IMR-90 (cell line): Measurements from ENCODE around the gene MPRIP. TPM values are rescaled to one million over a fixed set of nuclear protein-coding genes. Genes with fewer than 3 reads are reported as not detected.

Source experiments
- ATAC-seq: fragments of 200-7000 bp; cut with Tn5 transposase; 2 replicates; pipeline ENCODE4 v1.9.1; 2020; ENCODE audit warnings: low read depth, mild to moderate bottlenecking, moderate library complexity
- BruUV-seq: library from RNA; stranded (reverse); fragments of 400-500 nt; replicated peaks from 2 replicates; lab custom pipeline; 2021; lab: Mats Ljungman, UMichigan
- CTCF ChIA-PET: fragments of 300-600 bp; formaldehyde crosslinking; extraction: SDS; loops from one replicate; lab custom pipeline; 2021; ENCODE audit warnings: antibody characterized with exemption; lab: Yijun Ruan, JAX
- POLR2A ChIA-PET: fragments of 300-600 bp; sonication (Branson Sonifier 250); formaldehyde crosslinking; loops from one replicate; lab custom pipeline; 2022; ENCODE audit warnings: antibody characterized with exemption; ENCODE audit not compliant: unreplicated experiment; lab: Charles Lee
- DNase-seq: peaks from one replicate; pipeline ENCODE4 v3.0.0; 2013
- H2AFZ ChIP-seq: replicated peaks from 2 replicates; pipeline ENCODE3; 2013; ENCODE audit warnings: low read length, mild to moderate bottlenecking; ENCODE audit not compliant: poor library complexity
- H2AK5ac ChIP-seq: 2 replicates; pipeline ENCODE4 v1.6.1; 2013; ENCODE audit warnings: low read depth, low read length, inconsistent platforms
- H2AK9ac ChIP-seq: replicated peaks from 2 replicates; pipeline ENCODE3; 2013; ENCODE audit warnings: mild to moderate bottlenecking, low read depth, low read length, moderate library complexity; ENCODE audit not compliant: poor library complexity
- H2BK120ac ChIP-seq: 2 replicates; pipeline ENCODE4 v1.6.1; 2013; ENCODE audit warnings: low read depth, low read length, inconsistent platforms
- H2BK15ac ChIP-seq: 3 replicates; pipeline ENCODE4 v1.6.1; 2013; ENCODE audit warnings: low read depth, low read length, inconsistent platforms
- H2BK20ac ChIP-seq: 2 replicates; pipeline ENCODE4 v1.6.1; 2013; ENCODE audit warnings: low read depth, mild to moderate bottlenecking, inconsistent platforms, low read length, moderate library complexity
- H2BK5ac ChIP-seq: 2 replicates; pipeline ENCODE4 v1.6.1; 2013; ENCODE audit warnings: mild to moderate bottlenecking, low read depth, low read length, inconsistent platforms; ENCODE audit not compliant: poor library complexity, severe bottlenecking
- H3K14ac ChIP-seq: replicated peaks from 2 replicates; pipeline ENCODE4 v1.6.1; 2013; ENCODE audit warnings: low read depth, low read length, inconsistent platforms
- H3K18ac ChIP-seq: 2 replicates; pipeline ENCODE4 v1.6.1; 2013; ENCODE audit warnings: low read depth, low read length, control low read depth
- H3K23ac ChIP-seq: 2 replicates; pipeline ENCODE4 v1.6.1; 2013; ENCODE audit warnings: low read depth, low read length, inconsistent platforms
- H3K27ac ChIP-seq: 2 replicates; pipeline ENCODE4 v1.5.1; 2013; ENCODE audit warnings: mild to moderate bottlenecking, control low read depth, low read length; ENCODE audit not compliant: insufficient read depth
- H3K27me3 ChIP-seq: 2 replicates; pipeline ENCODE4 v1.6.1; 2013; ENCODE audit warnings: low read length; ENCODE audit not compliant: control insufficient read depth, insufficient read depth
- H3K36me3 ChIP-seq: 2 replicates; pipeline ENCODE4 v1.6.1; 2013; ENCODE audit warnings: low read length, mixed read lengths; ENCODE audit not compliant: control insufficient read depth, insufficient read depth
- H3K4ac ChIP-seq: 2 replicates; pipeline ENCODE4 v1.6.1; 2013; ENCODE audit warnings: low read depth, low read length, inconsistent platforms
- H3K4me1 ChIP-seq: 2 replicates; pipeline ENCODE4 v1.6.1; 2013; ENCODE audit warnings: low read length, mixed read lengths; ENCODE audit not compliant: control insufficient read depth, insufficient read depth
- H3K4me2 ChIP-seq: 2 replicates; pipeline ENCODE4 v1.6.1; 2013; ENCODE audit warnings: low read depth, mild to moderate bottlenecking, control low read depth, low read length, moderate library complexity
- H3K4me3 ChIP-seq: 2 replicates; pipeline ENCODE4 v1.5.1; 2013; ENCODE audit warnings: low read depth, mild to moderate bottlenecking, control low read depth, low read length, moderate library complexity; ENCODE audit not compliant: insufficient read depth
- H3K56ac ChIP-seq: 2 replicates; pipeline ENCODE4 v1.6.1; 2013; ENCODE audit warnings: low read length, inconsistent platforms; ENCODE audit not compliant: insufficient read depth; ENCODE audit errors: extremely low read depth
- H3K79me1 ChIP-seq, 2 experiments: 2 replicates each; pipeline ENCODE4 v1.6.1; 2013; ENCODE audit warnings: low read length in 2 of 2, inconsistent platforms in 1 of 2, low read depth in 1 of 2
- H3K9ac ChIP-seq: 2 replicates; pipeline ENCODE4 v1.6.1; 2013; ENCODE audit warnings: low read depth, low read length, control low read depth
- H3K9me1 ChIP-seq: 2 replicates; pipeline ENCODE4 v1.6.1; 2013; ENCODE audit warnings: low read length, inconsistent platforms; ENCODE audit not compliant: insufficient read depth
- H3K9me3 ChIP-seq: 2 replicates; pipeline ENCODE4 v1.6.1; 2013; ENCODE audit warnings: low read length; ENCODE audit not compliant: control insufficient read depth, insufficient read depth
- H4K20me1 ChIP-seq: 2 replicates; pipeline ENCODE4 v1.6.1; 2013; ENCODE audit warnings: low read length, inconsistent platforms; ENCODE audit not compliant: insufficient read depth
- H4K5ac ChIP-seq: 2 replicates; pipeline ENCODE4 v1.6.1; 2013; ENCODE audit warnings: mild to moderate bottlenecking, low read depth, low read length, control low read depth
- H4K8ac ChIP-seq, 2 experiments: 2 replicates each; pipeline ENCODE4 v1.6.1; 2013; ENCODE audit warnings: low read depth in 2 of 2, low read length in 2 of 2, control low read depth in 1 of 2, inconsistent platforms in 1 of 2
- H4K91ac ChIP-seq: 2 replicates; pipeline ENCODE4 v1.6.1; 2013; ENCODE audit warnings: low read depth, low read length, inconsistent platforms; ENCODE audit not compliant: insufficient read depth
- BHLHE40 ChIP-seq: fragments of 150-350 bp; IDR thresholded peaks from 2 replicates; pipeline ENCODE4 v1.6.1; 2016; ENCODE audit warnings: mild to moderate bottlenecking, low read depth, low read length
- CEBPB ChIP-seq: IDR thresholded peaks from 2 replicates; pipeline ENCODE4 v1.6.1; 2012; ENCODE audit warnings: low read depth, low read length, improper control_type of control experiment
- CHD1 ChIP-seq: IDR thresholded peaks from 2 replicates; pipeline ENCODE4 v1.6.1; 2012; ENCODE audit warnings: low read depth, low read length, improper control_type of control experiment
- MAFK ChIP-seq: IDR thresholded peaks from 2 replicates; pipeline ENCODE4 v1.6.1; 2012; ENCODE audit warnings: low read depth, low read length, improper control_type of control experiment
- MAZ ChIP-seq: IDR thresholded peaks from 2 replicates; pipeline ENCODE4 v1.6.1; 2012; ENCODE audit warnings: low read depth, mild to moderate bottlenecking, low read length, improper control_type of control experiment, moderate library complexity, borderline replicate concordance
- MXI1 ChIP-seq: IDR thresholded peaks from 2 replicates; pipeline ENCODE4 v1.6.1; 2012; ENCODE audit warnings: low read depth, mild to moderate bottlenecking, low read length, moderate library complexity, borderline replicate concordance
- NFE2L2 ChIP-seq: fragments of 150-350 bp; IDR thresholded peaks from 2 replicates; pipeline ENCODE4 v1.6.1; 2016; ENCODE audit warnings: low read depth, mild to moderate bottlenecking, low read length
- POLR2A ChIP-seq: IDR thresholded peaks from 2 replicates; pipeline ENCODE4 v1.6.1; 2012; ENCODE audit warnings: mild to moderate bottlenecking, low read depth, low read length
- RCOR1 ChIP-seq: IDR thresholded peaks from 2 replicates; pipeline ENCODE4 v1.6.1; 2012; ENCODE audit warnings: mild to moderate bottlenecking, low read length, improper control_type of control experiment; ENCODE audit not compliant: insufficient replicate concordance
- RFX5 ChIP-seq: IDR thresholded peaks from 2 replicates; pipeline ENCODE4 v1.8.0; 2012; ENCODE audit warnings: low read depth, mild to moderate bottlenecking, low read length, moderate library complexity
- SMC3 ChIP-seq: fragments of 150-350 bp; IDR thresholded peaks from 2 replicates; pipeline ENCODE4 v1.6.1; 2016; ENCODE audit warnings: low read depth, mild to moderate bottlenecking, antibody characterized with exemption, low read length, moderate library complexity
- WGBS, 2 experiments: methylation state at CpG; one replicate each; pipeline versions ENCODE4 v1.1.5 to v1.1.7; 2013; ENCODE audit warnings: missing lambda C conversion rate in 2 of 2; ENCODE audit not compliant: insufficient read length in 1 of 2; ENCODE audit errors: extremely low coverage in 2 of 2; 5-methylcytosine and 5-hydroxymethylcytosine counted together
- dilution Hi-C: fragments of 300-500 bp; cut with HindIII; formaldehyde crosslinking; loops from one replicate; pipeline ENCODE4 v1.14.3; 2018; ENCODE audit warnings: low sequenced_read_pairs; ENCODE audit not compliant: unreplicated experiment
- in situ Hi-C: fragments of 300-500 bp; cut with MboI; formaldehyde crosslinking; loops from 3 replicates; pipeline ENCODE4 v1.14.3; 2019; ENCODE audit warnings: low sequenced_read_pairs, inconsistent platforms, mixed read lengths
- intact Hi-C: fragments of 100-400 bp; cut with micrococcal nuclease; formaldehyde crosslinking; loops from 2 replicates; pipeline ENCODE4 v1.10.0; 2022
- polyA plus RNA-seq, 3 experiments: library from polyadenylated mRNA; depleted of rRNA; stranded (reverse); fragments of >200 nt; gene quantifications; 2 replicates each; pipeline ENCODE4 v1.2.3, GENCODE V29; 2012; ENCODE audit warnings: low replicate concordance in 1 of 3
- total RNA-seq: library from RNA; depleted of rRNA; stranded (reverse); fragments of >200 nt; gene quantifications from 2 replicates; pipeline ENCODE4 v1.2.3, GENCODE V29; 2012
- TF ChIP-seq, protein P1 (sequence below): fragments of 150-350 bp; IDR thresholded peaks from 2 replicates; pipeline ENCODE4 v1.6.1; 2017; ENCODE audit warnings: mild to moderate bottlenecking, antibody characterized with exemption, low read length, low read depth
- TF ChIP-seq, protein P2 (sequence below): conservative IDR thresholded peaks from 2 replicates; pipeline ENCODE4 v1.5.1; 2012; ENCODE audit warnings: mild to moderate bottlenecking, low read depth, low read length, improper control_type of control experiment
- TF ChIP-seq, protein P3 (sequence below): fragments of 150-350 bp; IDR thresholded peaks from 2 replicates; pipeline ENCODE4 v1.6.1; 2016; ENCODE audit warnings: low read depth, mild to moderate bottlenecking, low read length, moderate library complexity, borderline replicate concordance

MPRIP gene
- total and polyA plus RNA-seq, 2 of the 4 experiments (the other 2 are of a cell fraction): 111 to 149 TPM

DNA sequence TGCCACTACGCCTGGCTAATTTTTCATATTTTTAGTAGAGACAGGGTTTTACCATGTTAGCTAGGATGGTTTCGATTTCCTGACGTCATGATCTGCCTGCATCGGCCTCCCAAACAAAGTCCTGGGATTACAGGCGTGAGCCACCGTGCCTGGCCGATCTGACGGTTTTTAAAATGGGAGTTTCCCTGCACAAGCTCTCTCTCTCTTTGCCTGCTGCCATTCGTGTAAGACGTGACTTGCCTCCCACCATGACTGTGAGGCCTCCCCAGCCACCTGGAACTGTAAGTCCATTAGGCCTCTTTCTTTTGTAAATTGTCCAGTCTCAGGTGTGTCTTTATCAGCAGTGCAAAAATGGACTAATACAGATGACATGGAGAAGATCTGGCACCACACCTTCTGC, 199.4 kb downstream of the MPRIP start (continued):
- TF ChIP-seq SMC3 (no peak), POLR2A (no peak), BHLHE40 (no peak), RCOR1 (no peak), MAFK (no peak)

DNA sequence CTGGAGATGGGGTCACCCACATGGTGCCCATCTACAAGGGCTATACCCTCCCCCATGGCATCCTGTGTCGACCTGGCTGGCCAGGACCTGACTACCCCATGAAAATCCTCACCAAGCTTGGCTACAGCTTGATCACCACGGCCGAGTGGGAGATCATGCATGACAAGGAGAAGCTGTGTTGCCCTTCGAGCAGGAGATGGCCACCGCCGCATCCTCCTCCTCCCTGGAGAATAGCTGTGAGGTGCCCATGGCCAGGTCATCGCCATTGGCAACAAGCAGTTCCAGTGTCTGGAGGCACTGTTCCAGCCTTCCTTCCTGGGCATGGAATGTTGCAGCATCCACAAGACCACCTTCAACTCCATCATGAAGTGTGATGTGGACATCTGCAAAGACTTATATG, 200.0 kb downstream of the MPRIP start:
- no peak overlapping the region for H2BK5ac ChIP-seq
- H4K91ac ChIP-seq: no peak overlapping the region
- H3K4me1 ChIP-seq: no peaks in the 10 kb centered on the region
- peaks cover 0 to 6% of the 10 kb centered on the region in 2 experiments; a peak in 1 of 4 replicates for H3K79me1 ChIP-seq
- no peak overlapping the region for H3K4me2 ChIP-seq
- WGBS, 2 experiments: 80% methylated on average over 2 of the region's 7 CpGs; no CpG with 5 or more reads in 1 of the 2 experiments
- no peak overlapping the region for H2BK120ac ChIP-seq
- no peak overlapping the region for H3K23ac ChIP-seq
- H3K4ac ChIP-seq: no peak overlapping the region
- H3K9ac ChIP-seq: no peak overlapping the region
- intact Hi-C loops (no loop called here), dilution Hi-C loops (no loop called here), in situ Hi-C loops (no loop called here)
- 0 out of 2 replicates have a peak, but pooled peaks cover 6% of the 10 kb centered on the region for H3K9me1 ChIP-seq
- H2BK15ac ChIP-seq: no peak overlapping the region
- no peak overlapping the region for H3K14ac ChIP-seq
- ChIA-PET POLR2A (no interaction called here), CTCF (no interaction called here)
- H2BK20ac ChIP-seq: no peak overlapping the region
- H3K27me3 ChIP-seq: no peaks in the 10 kb centered on the region
- no peak overlapping the region for H2AK5ac ChIP-seq
- no TSS peak for BruUV-seq
- no peak overlapping the region for H3K18ac ChIP-seq
- no peaks in the 10 kb centered on the region; the same call in 1 of the 2 replicates for H4K20me1 ChIP-seq
- no peak overlapping the region for H3K27ac ChIP-seq
- no peaks in the 10 kb centered on the region for H3K9me3 ChIP-seq
- no peak overlapping the region for H3K4me3 ChIP-seq
- H2AK9ac ChIP-seq: no peak overlapping the region
- no peak overlapping the region for H4K8ac ChIP-seq
- ATAC-seq (no peak), DNase-seq (no peak)
- H4K5ac ChIP-seq: no peak overlapping the region
- peaks cover 9% of the 10 kb centered on the region for H3K36me3 ChIP-seq
- H3K56ac ChIP-seq: no peak overlapping the region
- H2AFZ ChIP-seq: peak overlapping the region; percentile 10
- TF ChIP-seq RFX5 (no peak), CHD1 (no peak), CEBPB (no peak), RCOR1 (no peak), MXI1 (no peak), MAZ (no peak), POLR2A (no peak), NFE2L2 (no peak), BHLHE40 (no peak), MAFK (no peak)
- TF ChIP-seq, protein P1, sequence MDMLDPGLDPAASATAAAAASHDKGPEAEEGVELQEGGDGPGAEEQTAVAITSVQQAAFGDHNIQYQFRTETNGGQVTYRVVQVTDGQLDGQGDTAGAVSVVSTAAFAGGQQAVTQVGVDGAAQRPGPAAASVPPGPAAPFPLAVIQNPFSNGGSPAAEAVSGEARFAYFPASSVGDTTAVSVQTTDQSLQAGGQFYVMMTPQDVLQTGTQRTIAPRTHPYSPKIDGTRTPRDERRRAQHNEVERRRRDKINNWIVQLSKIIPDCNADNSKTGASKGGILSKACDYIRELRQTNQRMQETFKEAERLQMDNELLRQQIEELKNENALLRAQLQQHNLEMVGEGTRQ: no peak
- TF ChIP-seq, protein P2, sequence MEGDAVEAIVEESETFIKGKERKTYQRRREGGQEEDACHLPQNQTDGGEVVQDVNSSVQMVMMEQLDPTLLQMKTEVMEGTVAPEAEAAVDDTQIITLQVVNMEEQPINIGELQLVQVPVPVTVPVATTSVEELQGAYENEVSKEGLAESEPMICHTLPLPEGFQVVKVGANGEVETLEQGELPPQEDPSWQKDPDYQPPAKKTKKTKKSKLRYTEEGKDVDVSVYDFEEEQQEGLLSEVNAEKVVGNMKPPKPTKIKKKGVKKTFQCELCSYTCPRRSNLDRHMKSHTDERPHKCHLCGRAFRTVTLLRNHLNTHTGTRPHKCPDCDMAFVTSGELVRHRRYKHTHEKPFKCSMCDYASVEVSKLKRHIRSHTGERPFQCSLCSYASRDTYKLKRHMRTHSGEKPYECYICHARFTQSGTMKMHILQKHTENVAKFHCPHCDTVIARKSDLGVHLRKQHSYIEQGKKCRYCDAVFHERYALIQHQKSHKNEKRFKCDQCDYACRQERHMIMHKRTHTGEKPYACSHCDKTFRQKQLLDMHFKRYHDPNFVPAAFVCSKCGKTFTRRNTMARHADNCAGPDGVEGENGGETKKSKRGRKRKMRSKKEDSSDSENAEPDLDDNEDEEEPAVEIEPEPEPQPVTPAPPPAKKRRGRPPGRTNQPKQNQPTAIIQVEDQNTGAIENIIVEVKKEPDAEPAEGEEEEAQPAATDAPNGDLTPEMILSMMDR: no peak
- TF ChIP-seq, protein P3, sequence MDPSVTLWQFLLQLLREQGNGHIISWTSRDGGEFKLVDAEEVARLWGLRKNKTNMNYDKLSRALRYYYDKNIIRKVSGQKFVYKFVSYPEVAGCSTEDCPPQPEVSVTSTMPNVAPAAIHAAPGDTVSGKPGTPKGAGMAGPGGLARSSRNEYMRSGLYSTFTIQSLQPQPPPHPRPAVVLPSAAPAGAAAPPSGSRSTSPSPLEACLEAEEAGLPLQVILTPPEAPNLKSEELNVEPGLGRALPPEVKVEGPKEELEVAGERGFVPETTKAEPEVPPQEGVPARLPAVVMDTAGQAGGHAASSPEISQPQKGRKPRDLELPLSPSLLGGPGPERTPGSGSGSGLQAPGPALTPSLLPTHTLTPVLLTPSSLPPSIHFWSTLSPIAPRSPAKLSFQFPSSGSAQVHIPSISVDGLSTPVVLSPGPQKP: no peak
